GM19395 (cell line): ENCODE measurements around the gene MINDY2.

ENCODE experiments used
- ATAC-seq: cut with Tn5 transposase; IDR thresholded peaks from one replicate; pipeline ENCODE4 v1.9.1; 2021; ENCODE audit warnings: mild to moderate bottlenecking, moderate library complexity; ENCODE audit not compliant: unreplicated experiment

Gene MINDY2

GRCh38 chr15:58770857-58771620 is at the start of gene MINDY2:
Gene MINDY2, plus strand, starts transcription at chr15:58771302. Its CDS starts 94 bp downstream, at chr15:58771396.
- peak; percentile 93 for ATAC-seq

GRCh38 chr15:58724466-58724865 is 46.6 kb upstream of the MINDY2 start:
- peak; percentile 78 for ATAC-seq

- no peak for ATAC-seq
Observed at GRCh38 chr15:58726867-58727266, 44.2 kb upstream of the MINDY2 start.

- no peak for ATAC-seq
Observed at GRCh38 chr15:58731756-58732535, 39.2 kb upstream of the MINDY2 start.

- no peak for ATAC-seq
Observed at GRCh38 chr15:58732625-58733363, 38.3 kb upstream of the MINDY2 start.

- ATAC-seq = no peak
Observed at GRCh38 chr15:58734859-58735258, 36.2 kb upstream of the MINDY2 start.

- no peak for ATAC-seq
Observed at GRCh38 chr15:58736018-58736643, 35.0 kb upstream of the MINDY2 start.

GRCh38 chr15:58737298-58737697 is 33.8 kb upstream of the MINDY2 start:
- ATAC-seq = no peak

GRCh38 chr15:58738046-58738707 is 32.9 kb upstream of the MINDY2 start:
- no peak for ATAC-seq

GRCh38 chr15:58740436-58740835 is 30.7 kb upstream of the MINDY2 start:
- no peak for ATAC-seq

GRCh38 chr15:58741032-58741431 is 30.1 kb upstream of the MINDY2 start:
- ATAC-seq = no peak

- ATAC-seq = no peak
Observed at GRCh38 chr15:58742022-58742813, 28.9 kb upstream of the MINDY2 start.

GRCh38 chr15:58742819-58743502 is 28.1 kb upstream of the MINDY2 start:
- ATAC-seq = no peak

GRCh38 chr15:58746174-58746573 is 24.9 kb upstream of the MINDY2 start:
- no peak for ATAC-seq

- ATAC-seq = peak; percentile 29
Observed at GRCh38 chr15:58748040-58748851, 22.9 kb upstream of the MINDY2 start.

- ATAC-seq = peak; percentile 35
Observed at GRCh38 chr15:58748852-58749531, 22.1 kb upstream of the MINDY2 start.

GRCh38 chr15:58749532-58750337 is 21.4 kb upstream of the MINDY2 start, which contains the start of gene ADAM10:
Gene ADAM10, minus strand, starts transcription at chr15:58749707. Its CDS starts 173 bp downstream, at chr15:58749534.
- ATAC-seq = peak; percentile 65
